Osteoblast (primary cell): ENCODE results near the gene PRAMEF10. TPM values are rescaled to one million over a fixed set of nuclear protein-coding genes. Genes with fewer than 3 reads are reported as not detected.
"Not testable (repeated sequence)": the region's sequence is repeated elsewhere in the genome, so short reads cannot be mapped to it uniquely, and the experiment has no call there.

ENCODE experiments used
- DNase-seq: peaks from one replicate; pipeline ENCODE4 v3.0.0; 2011; ENCODE audit warnings: low spot score, mixed read lengths; ENCODE audit not compliant: insufficient read length; ENCODE audit errors: missing footprints
- H2AFZ ChIP-seq: 2 replicates; pipeline ENCODE4 v1.6.0; 2011; ENCODE audit warnings: mild to moderate bottlenecking, low read length
- H3K27ac ChIP-seq: 2 replicates; pipeline ENCODE4 v1.5.1; 2011; ENCODE audit warnings: mild to moderate bottlenecking, low read depth, low read length, moderate library complexity
- H3K27me3 ChIP-seq: 2 replicates; pipeline ENCODE4 v1.6.0; 2012; ENCODE audit warnings: mild to moderate bottlenecking, control low read depth, inconsistent platforms, low read length, moderate library complexity; ENCODE audit not compliant: insufficient read depth
- H3K36me3 ChIP-seq: 2 replicates; pipeline ENCODE4 v1.5.1; 2011; ENCODE audit warnings: mild to moderate bottlenecking, low read length, control low read depth, moderate library complexity; ENCODE audit not compliant: insufficient read depth
- H3K4me1 ChIP-seq: 2 replicates; pipeline ENCODE4 v1.5.1; 2011; ENCODE audit warnings: mild to moderate bottlenecking, low read length, control low read depth, moderate library complexity; ENCODE audit not compliant: insufficient read depth
- H3K4me2 ChIP-seq: 2 replicates; pipeline ENCODE4 v1.6.0; 2011; ENCODE audit warnings: mild to moderate bottlenecking, low read length; ENCODE audit not compliant: insufficient read depth
- H3K4me3 ChIP-seq: fragments of 200-600 bp; sonication (generic); 3 replicates; pipeline ENCODE4 v1.5.1; 2012; ENCODE audit warnings: mild to moderate bottlenecking, low read length, inconsistent platforms; ENCODE audit not compliant: insufficient read depth
- H3K79me2 ChIP-seq: 2 replicates; pipeline ENCODE4 v1.6.0; 2012; ENCODE audit warnings: mild to moderate bottlenecking, low read length, control low read depth, inconsistent platforms; ENCODE audit not compliant: insufficient read depth
- H3K9me3 ChIP-seq: 2 replicates; pipeline ENCODE4 v1.5.1; 2011; ENCODE audit warnings: low read depth, low read length, control low read depth
- H4K20me1 ChIP-seq: 2 replicates; pipeline ENCODE4 v1.6.0; 2012; ENCODE audit warnings: mild to moderate bottlenecking, low read length, control low read depth; ENCODE audit not compliant: insufficient read depth
- total RNA-seq: library from RNA; depleted of rRNA; stranded (reverse); fragments of >200 nt; gene quantifications from 2 replicates; pipeline ENCODE4 v1.2.3, GENCODE V29; 2012

Gene PRAMEF10
- not detected in 2 replicates for total RNA-seq

GRCh38 chr1:12898170-12898569, at the start of gene PRAMEF10:
PRAMEF10 (minus strand) TSS chr1:12898270; CDS start chr1:12895847, 2,423 bp downstream.
- not testable (repeated sequence) for H3K27me3 ChIP-seq, DNase-seq, H4K20me1 ChIP-seq, H3K79me2 ChIP-seq, H3K36me3 ChIP-seq, H3K27ac ChIP-seq, H3K4me1 ChIP-seq, H3K4me2 ChIP-seq, H3K4me3 ChIP-seq, H3K9me3 ChIP-seq, H2AFZ ChIP-seq

GRCh38 chr1:12947480-12947879, 49.4 kb upstream of the PRAMEF10 start, which contains the start of gene PRAMEF6:
PRAMEF6 (minus strand) TSS chr1:12947580; CDS start chr1:12942518, 5,062 bp downstream.
- DNase-seq, H3K4me1 ChIP-seq, H3K4me2 ChIP-seq: not testable (repeated sequence)

GRCh38 chr1:12924368-12924767, 26.3 kb upstream of the PRAMEF10 start:
- H3K36me3 ChIP-seq, H3K4me1 ChIP-seq, H4K20me1 ChIP-seq, H2AFZ ChIP-seq, H3K27me3 ChIP-seq, H3K27ac ChIP-seq, H3K9me3 ChIP-seq, H3K79me2 ChIP-seq, H3K4me2 ChIP-seq, DNase-seq, H3K4me3 ChIP-seq: not testable (repeated sequence)

More at GRCh38 chr1:12947480-12947879, 49.4 kb upstream of the PRAMEF10 start, which contains the start of gene PRAMEF6:
- H3K9me3 ChIP-seq, H3K36me3 ChIP-seq, H2AFZ ChIP-seq, H3K79me2 ChIP-seq, H4K20me1 ChIP-seq, H3K4me3 ChIP-seq, H3K27me3 ChIP-seq, H3K27ac ChIP-seq: not testable (repeated sequence)

- not testable (repeated sequence) for H3K27ac ChIP-seq, H2AFZ ChIP-seq, H3K36me3 ChIP-seq, H3K79me2 ChIP-seq, H3K4me3 ChIP-seq, DNase-seq, H3K4me2 ChIP-seq, H3K4me1 ChIP-seq, H3K27me3 ChIP-seq, H4K20me1 ChIP-seq, H3K9me3 ChIP-seq
These were observed 23.7 kb upstream of the PRAMEF10 start for GRCh38 chr1:12921749-12922148.

GRCh38 chr1:12916310-12916709, 18.2 kb upstream of the PRAMEF10 start, which contains the start of gene PRAMEF7:
PRAMEF7 (plus strand) TSS chr1:12916610; CDS start chr1:12917693, 1,083 bp downstream.
- H3K4me1 ChIP-seq, H3K36me3 ChIP-seq, H3K27me3 ChIP-seq, H3K27ac ChIP-seq, H3K9me3 ChIP-seq, H3K4me3 ChIP-seq, H3K4me2 ChIP-seq, DNase-seq, H3K79me2 ChIP-seq, H4K20me1 ChIP-seq, H2AFZ ChIP-seq: not testable (repeated sequence)

- H2AFZ ChIP-seq, H3K4me2 ChIP-seq, H3K9me3 ChIP-seq, H3K4me1 ChIP-seq, H4K20me1 ChIP-seq, H3K79me2 ChIP-seq, H3K27me3 ChIP-seq, H3K27ac ChIP-seq, H3K4me3 ChIP-seq, DNase-seq, H3K36me3 ChIP-seq: not testable (repeated sequence)
These were observed 5.9 kb upstream of the PRAMEF10 start for GRCh38 chr1:12903793-12904572.

- H3K4me1 ChIP-seq, H3K27me3 ChIP-seq, H3K4me3 ChIP-seq, DNase-seq, H2AFZ ChIP-seq, H3K27ac ChIP-seq, H4K20me1 ChIP-seq, H3K9me3 ChIP-seq, H3K36me3 ChIP-seq, H3K79me2 ChIP-seq, H3K4me2 ChIP-seq: not testable (repeated sequence)
These were observed 1.1 kb upstream of the PRAMEF10 start for GRCh38 chr1:12899186-12899585.

GRCh38 chr1:12886101-12886500, 12.0 kb downstream of the PRAMEF10 start, which contains the start of gene PRAMEF4:
PRAMEF4 (minus strand) TSS chr1:12886201; CDS start chr1:12883394, 2,807 bp downstream.
- DNase-seq, H4K20me1 ChIP-seq, H3K4me1 ChIP-seq, H2AFZ ChIP-seq, H3K4me3 ChIP-seq, H3K36me3 ChIP-seq, H3K27me3 ChIP-seq, H3K9me3 ChIP-seq, H3K4me2 ChIP-seq, H3K27ac ChIP-seq, H3K79me2 ChIP-seq: not testable (repeated sequence)

GRCh38 chr1:12878453-12878852, 19.6 kb downstream of the PRAMEF10 start:
- not testable (repeated sequence) for H3K4me3 ChIP-seq, H3K36me3 ChIP-seq, H3K27ac ChIP-seq, H2AFZ ChIP-seq, H4K20me1 ChIP-seq, H3K27me3 ChIP-seq, H3K4me1 ChIP-seq, H3K9me3 ChIP-seq, DNase-seq, H3K4me2 ChIP-seq, H3K79me2 ChIP-seq
